Heart left ventricle (tissue), 13 donors: ENCODE measurements around the gene ALDOC.

Experiments
- CTCF ChIP-seq, 12 donors: fragments of 200-600 bp; sonication (generic) in 4 of 12; IDR thresholded peaks; one replicate each; pipeline versions ENCODE4 v1.5.0 to v1.8.0; 2018 to 2022; ENCODE audit warnings: antibody characterized with exemption in 12 of 12, mild to moderate bottlenecking in 5 of 12
- POLR2A ChIP-seq, 2 donors: fragments of 450-650 bp; IDR thresholded peaks; one replicate each; pipeline ENCODE4 v1.6.1; 2017; ENCODE audit warnings: antibody characterized with exemption in 2 of 2, mild to moderate bottlenecking in 2 of 2, moderate library complexity in 2 of 2
- donor health status: ischemic (EF 13 %, LVEDD 7.1; RV severe dilation, severe dysfunction).
- donor health status: DM: no; HTN: yes; CAD: no.
- donor health status: DM: no; HTN: no; CAD: no.
- donor health status: ischemic (EF 25% LVEDD 6.9; RV normal size, moderate dysfunction).
- donor health status: ischemic (EF 25% LVEDD 5.7; RV mildly dilated, moderate dysfunction).
- donor health status: ischemic (EF 35%, LVEDD 5.7; RV mildly dilated, moderate dysfunction).
- donor health status: nonischemic (EF 11% LVEDD 7.7; RV severe dilation, severe dysfunction).
- donor health status: DM: yes; HTN: yes; CAD: no.
- donor health status: PGD.
- donor health status: ischemic (EF 29% LVEDD 5.4; RV normal size, mild dysfunction).
- donor health status: nonischemic (EF 23%, LVEDD 6.1; RV moderate dilation, normal function).

GRCh38 chr17:28530250-28530649 is 46.4 kb downstream of the ALDOC start:
- TF ChIP-seq CTCF (IDR thresholded peaks at IDR 0.05) (no peak), POLR2A (IDR thresholded peaks at IDR 0.05) (no peak)
